Measurements from ENCODE around the gene CPHXL2.

CPHXL2 gene

DNA sequence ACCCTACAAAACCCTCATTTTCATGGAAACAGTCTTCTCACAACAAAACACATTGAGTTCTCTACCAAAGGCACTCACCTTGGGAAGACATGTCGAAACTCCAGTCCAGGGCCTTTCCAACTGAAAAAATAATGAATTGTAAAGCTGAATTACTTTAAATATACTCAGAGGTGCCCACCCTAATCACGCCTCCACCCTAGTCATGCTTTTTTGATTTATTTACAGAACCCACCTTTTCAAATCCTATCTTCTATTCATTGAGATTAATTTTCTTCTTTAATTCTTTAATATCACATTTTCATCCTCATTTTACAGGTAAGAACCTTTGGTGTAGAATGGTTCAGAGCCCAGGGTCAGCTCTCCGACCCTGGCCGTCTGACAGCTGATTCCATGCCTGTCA is at the start of gene CPHXL2:
CPHXL2 (minus strand) TSS at position 101 of the 400 bp plus-strand sequence; CDS start at position 91, 10 bp downstream.
- DNase-seq (ENCODE audit: low spot score): no peak

- no peak for DNase-seq (ENCODE audit: low spot score)
Measured at GRCh38 chr16:75726390-75726789, 49.6 kb upstream of the CPHXL2 start, which contains the start of gene CPHXL. Gene CPHXL, minus strand, starts transcription at chr16:75726490. Its CDS starts 48 bp downstream, at chr16:75726442.

DNA sequence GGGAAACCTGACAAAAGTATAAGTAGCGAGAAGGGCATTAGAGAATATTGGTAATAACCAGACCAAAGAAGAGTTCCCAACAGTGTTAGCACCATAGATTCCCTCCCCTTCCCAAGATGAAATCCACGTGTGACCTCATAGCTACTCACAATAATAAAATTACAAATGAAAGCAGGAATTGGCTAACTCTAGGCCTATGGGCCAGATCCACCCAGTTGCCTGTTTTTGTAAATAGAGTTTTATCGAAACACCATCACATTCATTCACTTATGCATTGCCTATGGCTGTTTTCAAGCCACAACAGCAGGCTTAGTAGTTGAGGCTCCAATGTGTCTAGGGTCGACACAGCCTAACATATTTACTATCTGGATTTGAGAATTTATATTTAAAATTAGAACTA is 41.6 kb upstream of the CPHXL2 start:
- DNase-seq (ENCODE audit: low spot score): no peak

GRCh38 chr16:75714661-75715060 is 37.9 kb upstream of the CPHXL2 start:
- DNase-seq (ENCODE audit: low spot score): no peak

DNA sequence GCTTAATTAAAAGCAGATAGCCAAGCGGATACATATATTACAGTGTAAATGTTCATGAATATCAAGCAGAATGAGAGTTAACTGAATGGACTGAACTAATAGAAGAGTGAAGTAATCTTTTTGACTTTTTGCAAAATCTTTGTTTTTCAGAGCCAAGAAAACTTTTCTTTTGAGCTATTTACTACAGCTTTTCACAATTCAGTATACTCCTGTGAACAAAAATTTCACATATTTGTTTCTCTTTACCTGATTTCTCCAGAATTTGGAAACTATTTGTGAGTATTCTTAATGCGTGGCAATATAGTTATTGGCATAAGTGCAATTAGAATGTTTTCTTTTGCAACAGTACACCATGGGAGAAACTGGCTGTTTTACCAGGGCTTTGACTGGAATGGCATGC is 33.5 kb upstream of the CPHXL2 start:
- no peak for DNase-seq (ENCODE audit: low spot score)

- DNase-seq (ENCODE audit: low spot score): peak; percentile 5
Measured at GRCh38 chr16:75703306-75703705, 26.5 kb upstream of the CPHXL2 start.

DNA sequence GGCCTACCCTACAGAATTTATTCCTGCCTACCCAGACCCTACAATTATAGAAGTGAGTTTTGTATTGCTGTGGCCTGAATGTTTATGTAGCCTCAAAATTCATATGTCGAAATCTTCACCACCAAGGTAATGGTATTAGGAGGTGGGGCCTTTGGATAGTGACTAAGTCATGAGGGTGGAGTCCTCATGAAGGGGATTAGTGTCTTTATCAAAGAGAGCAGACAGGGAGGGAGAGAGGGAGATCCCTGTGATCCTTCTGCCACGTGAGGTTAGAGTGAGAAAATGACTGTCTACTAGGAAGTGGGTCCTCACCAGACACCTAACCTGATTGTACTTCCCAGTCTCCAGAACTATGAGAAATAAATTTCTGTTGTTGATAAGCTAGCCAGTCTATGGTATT is 25.4 kb upstream of the CPHXL2 start:
- DNase-seq (ENCODE audit: low spot score): no peak

DNA sequence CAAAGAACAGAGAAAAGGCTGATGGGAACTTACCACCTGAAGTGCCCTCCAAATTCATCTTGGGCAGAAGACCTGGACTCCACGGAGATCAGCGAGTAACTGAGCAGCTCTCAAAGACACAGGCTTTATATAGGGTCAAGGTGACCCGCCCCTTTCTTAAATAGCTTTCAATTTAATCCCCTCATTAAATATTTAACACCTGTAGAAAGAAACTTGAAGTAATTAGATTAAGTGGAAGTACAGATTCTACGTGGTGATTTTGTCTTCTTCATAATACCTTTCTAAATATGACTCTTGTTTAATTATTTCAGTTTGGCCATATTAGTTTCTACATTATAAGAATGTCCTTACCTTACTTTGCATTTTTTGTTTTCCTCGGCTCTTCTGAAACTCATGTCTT is 24.6 kb upstream of the CPHXL2 start, which contains the start of gene DUXB:
DUXB (minus strand) TSS at position 101 of the 400 bp plus-strand sequence; CDS start at position 58, 43 bp downstream.
- no peak for DNase-seq (ENCODE audit: low spot score)

GRCh38 chr16:75697571-75697970 is 20.8 kb upstream of the CPHXL2 start:
- DNase-seq (ENCODE audit: low spot score): no peak

GRCh38 chr16:75695708-75696107 is 18.9 kb upstream of the CPHXL2 start:
- DNase-seq (ENCODE audit: low spot score): no peak

DNA sequence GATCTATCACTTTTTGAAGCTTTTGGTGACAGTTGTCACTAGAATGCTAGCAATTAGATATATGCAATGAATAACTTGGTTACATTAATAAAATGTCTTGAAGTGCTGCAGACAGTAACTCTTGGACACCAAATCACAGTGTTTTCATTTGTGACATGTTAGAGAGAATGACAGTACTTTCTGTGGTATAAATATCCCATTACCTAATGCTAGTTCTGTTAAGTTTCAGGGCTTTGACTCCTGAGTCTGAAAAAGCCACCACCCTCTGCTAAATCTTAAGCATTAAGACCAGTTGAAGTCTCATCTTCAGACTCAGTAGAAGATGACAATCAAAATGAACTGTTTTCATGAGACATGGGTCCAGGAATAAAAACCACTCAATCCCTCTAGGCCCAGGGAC is 10.6 kb upstream of the CPHXL2 start:
- DNase-seq (ENCODE audit: low spot score): no peak

DNA sequence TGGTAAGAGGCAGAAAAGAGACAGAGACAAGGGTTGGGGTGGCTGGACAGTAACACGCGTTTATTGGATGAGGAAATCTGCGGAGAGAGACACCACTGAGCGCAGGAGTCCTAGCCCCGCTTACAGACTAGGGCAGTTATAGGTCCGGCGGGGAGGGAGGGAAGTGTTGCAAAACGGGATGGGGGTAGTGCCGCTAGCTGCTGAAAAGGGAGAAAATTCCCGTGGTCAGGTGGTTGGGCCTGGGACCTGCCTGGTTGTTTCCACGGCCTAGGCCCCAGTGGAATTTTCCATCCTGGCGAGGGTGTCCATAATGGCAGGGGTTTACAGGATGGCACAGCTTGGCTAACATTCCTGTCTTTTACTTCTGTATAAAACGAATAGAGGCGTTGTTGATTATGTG is 5.5 kb upstream of the CPHXL2 start:
- no peak for DNase-seq (ENCODE audit: low spot score)

- DNase-seq (ENCODE audit: low spot score): no peak
Measured at GRCh38 chr16:75679366-75679765, 2.6 kb upstream of the CPHXL2 start.

- no peak for DNase-seq (ENCODE audit: low spot score)
Measured at GRCh38 chr16:75667503-75667902, 9.3 kb downstream of the CPHXL2 start.

- no peak for DNase-seq (ENCODE audit: low spot score)
Measured at GRCh38 chr16:75660726-75661302, 16.0 kb downstream of the CPHXL2 start.

DNA sequence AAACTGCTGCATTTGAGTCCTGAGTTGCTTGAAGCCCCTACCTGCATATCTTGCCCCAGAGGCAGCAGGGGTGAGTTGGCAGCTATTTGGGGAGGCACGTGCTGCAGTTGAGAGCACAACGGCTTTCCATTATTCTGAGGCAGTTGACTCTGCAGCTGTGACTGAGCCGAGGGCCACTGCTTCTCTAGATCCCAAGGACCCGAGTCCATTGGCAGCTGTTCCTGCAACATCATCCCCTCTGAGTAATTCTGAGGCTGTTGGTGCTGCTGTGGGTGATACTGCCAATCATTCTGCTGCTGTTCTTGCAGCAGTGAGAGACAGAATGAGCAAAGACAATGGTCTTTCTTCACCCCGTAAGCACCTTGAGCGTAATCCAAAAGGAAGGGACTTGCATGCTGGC is 16.5 kb downstream of the CPHXL2 start:
- DNase-seq (ENCODE audit: low spot score): no peak

- DNase-seq (ENCODE audit: low spot score): no peak
Measured at GRCh38 chr16:75658175-75658574, 18.6 kb downstream of the CPHXL2 start.

DNA sequence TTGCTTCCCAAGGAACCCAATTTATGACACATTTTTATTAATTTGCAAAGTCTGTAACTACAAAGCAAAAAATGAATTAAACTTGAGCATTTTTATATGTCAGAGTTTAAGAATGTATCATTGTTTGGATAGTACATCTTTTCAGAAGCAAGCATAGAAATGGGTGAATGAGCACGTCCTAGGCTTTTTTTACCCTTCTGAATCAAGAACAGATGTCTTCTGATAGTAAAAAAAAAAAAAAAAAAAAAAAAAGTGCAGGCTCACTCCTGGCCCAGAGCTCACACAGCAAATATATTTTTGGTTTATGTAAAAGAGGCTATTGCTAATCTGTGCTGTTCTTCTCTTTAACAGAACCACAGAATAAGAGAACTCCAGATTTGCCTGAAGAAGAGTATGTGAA is 22.9 kb downstream of the CPHXL2 start:
- DNase-seq (ENCODE audit: low spot score): no peak

DNA sequence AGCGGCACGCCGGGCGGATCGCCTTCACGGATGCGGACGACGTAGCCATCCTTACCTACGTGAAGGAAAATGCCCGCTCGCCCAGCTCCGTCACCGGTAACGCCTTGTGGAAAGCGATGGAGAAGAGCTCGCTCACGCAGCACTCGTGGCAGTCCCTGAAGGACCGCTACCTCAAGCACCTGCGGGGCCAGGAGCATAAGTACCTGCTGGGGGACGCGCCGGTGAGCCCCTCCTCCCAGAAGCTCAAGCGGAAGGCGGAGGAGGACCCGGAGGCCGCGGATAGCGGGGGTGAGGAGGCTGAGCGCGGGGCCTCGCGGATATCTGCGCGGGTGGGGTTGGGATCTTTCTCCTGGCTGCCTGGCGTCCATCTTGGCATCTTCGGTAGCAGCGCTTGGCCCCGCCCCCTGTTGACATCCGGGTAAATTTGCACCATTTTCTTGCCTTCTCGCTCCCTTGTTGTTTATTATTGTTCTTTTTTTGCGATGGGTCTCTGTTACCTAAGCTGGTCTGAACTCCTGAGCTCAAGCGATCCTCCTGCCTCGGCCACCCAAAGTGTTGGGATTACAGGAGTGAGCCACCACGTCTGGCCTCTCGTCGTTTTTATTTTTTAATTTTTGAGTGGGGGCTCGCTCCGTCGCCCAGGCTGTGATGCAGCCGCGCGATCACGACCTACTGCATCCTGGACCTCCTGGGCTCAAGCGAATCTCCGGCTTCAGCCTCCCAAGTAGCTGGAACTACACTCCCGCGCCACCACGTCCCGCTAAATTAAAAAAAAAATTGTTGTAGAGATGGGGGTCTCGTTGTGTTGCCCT is 28.3 kb downstream of the CPHXL2 start:
- peak; percentile 69 for DNase-seq (ENCODE audit: low spot score)

DNA sequence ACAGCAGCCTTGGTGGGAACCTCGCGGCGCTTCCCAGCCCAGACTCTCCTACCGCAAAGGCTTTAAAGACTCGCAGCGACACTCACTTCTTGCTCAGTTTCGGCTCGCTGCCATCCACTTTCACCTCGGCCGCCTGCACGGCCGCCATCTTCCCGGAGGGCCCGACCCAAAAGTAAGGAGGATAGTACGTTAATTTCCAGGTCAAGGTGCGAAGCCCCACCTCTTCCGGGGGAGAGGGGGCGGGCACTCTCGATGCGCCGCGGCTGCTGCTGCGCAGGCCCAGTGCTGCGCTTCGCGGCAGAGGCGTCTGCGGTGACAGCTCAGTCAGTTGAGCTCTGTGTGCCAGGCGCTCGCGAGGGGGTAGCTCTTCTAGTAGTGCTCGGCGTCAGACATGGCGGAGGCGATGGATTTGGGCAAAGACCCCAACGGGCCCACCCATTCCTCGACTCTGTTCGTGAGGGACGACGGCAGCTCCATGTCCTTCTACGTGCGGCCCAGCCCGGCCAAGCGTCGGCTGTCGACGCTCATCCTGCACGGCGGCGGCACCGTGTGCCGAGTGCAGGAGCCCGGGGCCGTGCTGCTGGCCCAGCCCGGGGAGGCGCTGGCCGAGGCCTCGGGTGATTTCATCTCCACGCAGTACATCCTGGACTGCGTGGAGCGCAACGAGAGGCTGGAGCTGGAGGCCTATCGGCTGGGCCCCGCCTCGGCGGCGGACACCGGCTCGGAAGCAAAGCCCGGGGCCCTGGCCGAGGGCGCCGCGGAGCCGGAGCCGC is 29.1 kb downstream of the CPHXL2 start, which contains the start of the genes KARS1 and TERF2IP:
KARS1 (minus strand) TSS at position 174 of the 773 bp plus-strand sequence; CDS start at position 148, 26 bp downstream.
TERF2IP (plus strand) TSS at position 282 of the 773 bp plus-strand sequence; CDS start at position 392, 110 bp downstream.
- peak; percentile 95 for DNase-seq (ENCODE audit: low spot score)

DNA sequence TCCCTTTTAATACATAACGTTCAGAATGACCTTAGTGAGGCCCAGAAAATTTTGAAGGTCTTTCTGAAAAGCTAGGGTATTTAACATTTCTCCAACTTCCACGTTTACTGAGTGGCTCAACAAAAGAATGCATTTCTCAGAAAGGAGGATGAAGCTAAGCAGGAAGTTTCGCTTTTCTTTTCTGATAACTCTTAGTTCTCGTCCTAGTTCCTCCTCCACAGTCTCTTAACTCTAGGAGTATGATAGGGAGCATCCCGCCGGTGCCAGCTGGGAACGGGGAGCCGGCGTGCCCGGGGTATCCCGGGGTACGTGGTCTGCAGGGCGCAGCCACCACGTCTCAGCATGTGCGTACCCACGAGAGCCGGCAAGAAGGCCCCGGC is 29.7 kb downstream of the CPHXL2 start:
- DNase-seq (ENCODE audit: low spot score): no peak

DNA sequence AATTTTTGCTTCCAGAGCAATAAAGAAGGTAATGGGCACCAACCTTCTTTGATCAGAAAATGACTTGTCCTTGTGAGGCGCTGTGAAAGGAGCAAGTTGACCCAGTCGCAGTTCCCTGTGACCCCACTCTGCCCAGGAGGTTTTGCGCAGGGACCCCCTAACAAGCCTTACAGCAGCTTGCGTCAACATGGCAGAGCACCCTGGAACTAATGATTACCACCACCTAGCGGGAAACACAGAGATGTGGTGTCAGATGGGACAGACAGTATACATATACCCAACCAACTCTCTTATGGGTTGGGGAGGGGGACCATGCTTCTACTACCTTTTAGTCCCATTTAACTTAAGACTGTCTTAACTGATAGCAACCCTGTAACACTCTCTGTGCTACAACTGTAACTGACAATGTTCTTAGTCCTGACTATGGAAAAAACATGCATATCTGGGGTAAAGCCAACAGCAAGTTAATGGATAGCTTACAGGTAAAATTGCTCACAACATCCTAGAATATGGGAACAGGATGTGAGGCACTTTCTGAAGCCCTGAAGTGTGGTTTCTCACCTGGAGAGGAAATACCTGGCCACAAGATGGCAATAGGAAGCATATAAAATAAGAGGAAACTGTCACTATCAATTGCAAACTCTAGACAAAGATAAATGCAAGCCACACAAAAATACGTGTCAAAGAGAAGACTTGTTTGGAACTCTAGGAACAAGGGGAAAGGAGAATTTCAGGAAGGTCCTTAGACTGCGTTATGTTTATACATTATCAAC is 32.4 kb downstream of the CPHXL2 start:
- peak; percentile 72 for DNase-seq (ENCODE audit: low spot score)

All from kidney tubule cell (primary cell).